Glutamatergic neuron (in vitro differentiated cells): Measurements from ENCODE around the gene ABCG1. TPM values are rescaled to one million over a fixed set of nuclear protein-coding genes. Genes with fewer than 3 reads are reported as not detected.

Experiments
- DNase-seq: peaks from one replicate; pipeline ENCODE4 v3.0.0; 2022
- H3K27ac Mint-ChIP-seq: one replicate; pipeline ENCODE4 v1.8.0; 2020; ENCODE audit warnings: mild to moderate bottlenecking, mixed read lengths, inconsistent platforms; ENCODE audit not compliant: unreplicated experiment
- H3K27me3 Mint-ChIP-seq: one replicate; pipeline ENCODE4 v1.8.0; 2020; ENCODE audit warnings: mild to moderate bottlenecking, moderate library complexity, mixed read lengths, inconsistent platforms; ENCODE audit not compliant: unreplicated experiment
- H3K36me3 Mint-ChIP-seq: one replicate; pipeline ENCODE4 v1.8.0; 2020; ENCODE audit warnings: mild to moderate bottlenecking, mixed read lengths, inconsistent platforms; ENCODE audit not compliant: unreplicated experiment
- H3K4me1 Mint-ChIP-seq: one replicate; pipeline ENCODE4 v1.8.0; 2020; ENCODE audit warnings: mild to moderate bottlenecking, low read depth, mixed read lengths, inconsistent platforms; ENCODE audit not compliant: unreplicated experiment
- H3K4me3 Mint-ChIP-seq: one replicate; pipeline ENCODE4 v1.8.0; 2020; ENCODE audit warnings: mild to moderate bottlenecking, mixed read lengths, inconsistent platforms; ENCODE audit not compliant: unreplicated experiment
- H3K9me3 Mint-ChIP-seq: one replicate; pipeline ENCODE4 v1.8.0; 2020; ENCODE audit warnings: mild to moderate bottlenecking, moderate library complexity, mixed read lengths, inconsistent platforms; ENCODE audit not compliant: unreplicated experiment
- total RNA-seq: library from RNA; stranded (reverse); fragmentation: NEBNext Ultra II Directional; extraction: Animal tissue kit (Norgen Biotek cat#: 25700); gene quantifications from one replicate; pipeline ENCODE4 v1.2.1, GENCODE V29; 2021; ENCODE audit not compliant: unreplicated experiment
- TF ChIP-seq, protein P1 (sequence below): fragments of 200-600 bp; sonication (generic); IDR thresholded peaks from one replicate; pipeline ENCODE4 v1.5.0; 2021; ENCODE audit not compliant: partially characterized antibody, unreplicated experiment

Gene ABCG1
- total RNA-seq, 1 donor from 2014 or later, result 31.9 TPM

DNA sequence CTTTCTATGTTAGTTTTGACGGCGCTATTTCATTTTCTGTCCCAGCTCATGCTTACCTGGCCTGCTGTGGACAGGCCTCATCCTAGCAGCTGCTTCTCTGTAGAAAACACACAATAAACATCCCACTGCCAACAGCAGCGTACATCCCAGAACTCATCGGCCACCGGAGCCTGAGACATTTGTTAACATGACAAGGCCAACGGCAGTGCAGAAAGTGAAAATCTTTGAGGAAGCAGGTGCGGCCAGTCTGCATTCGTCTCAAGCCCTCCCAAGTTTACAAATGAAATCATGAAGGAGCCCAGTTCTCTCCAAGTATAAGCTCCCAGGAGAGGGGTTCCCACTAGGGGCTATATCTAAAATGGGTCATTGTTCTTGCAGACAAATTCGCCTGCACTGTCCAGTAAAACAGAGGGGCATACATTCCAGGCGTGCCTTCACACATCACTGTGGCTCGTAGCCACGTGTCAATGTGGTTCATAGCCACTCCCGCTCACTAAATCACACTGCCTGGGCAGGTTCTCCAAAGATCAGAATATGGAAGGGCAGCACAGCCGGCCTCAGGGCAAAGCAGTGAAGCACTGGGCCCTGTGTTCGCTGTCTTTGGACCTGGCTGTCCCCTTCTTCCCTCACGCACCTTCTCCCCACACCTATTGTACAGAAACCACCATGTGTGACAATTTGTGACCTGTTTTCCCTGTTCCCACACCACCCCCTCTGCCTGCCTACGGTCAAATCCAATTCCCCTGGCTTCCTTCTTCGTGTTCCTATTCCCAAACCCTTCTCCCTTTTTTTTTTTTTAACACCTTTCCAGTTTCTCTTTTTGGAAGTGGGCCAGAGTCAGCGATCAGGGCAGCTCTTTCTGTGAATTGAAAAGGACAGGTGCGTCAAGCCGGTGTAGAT lies 27.0 kb upstream of the ABCG1 start:
- TF ChIP-seq, protein P1, sequence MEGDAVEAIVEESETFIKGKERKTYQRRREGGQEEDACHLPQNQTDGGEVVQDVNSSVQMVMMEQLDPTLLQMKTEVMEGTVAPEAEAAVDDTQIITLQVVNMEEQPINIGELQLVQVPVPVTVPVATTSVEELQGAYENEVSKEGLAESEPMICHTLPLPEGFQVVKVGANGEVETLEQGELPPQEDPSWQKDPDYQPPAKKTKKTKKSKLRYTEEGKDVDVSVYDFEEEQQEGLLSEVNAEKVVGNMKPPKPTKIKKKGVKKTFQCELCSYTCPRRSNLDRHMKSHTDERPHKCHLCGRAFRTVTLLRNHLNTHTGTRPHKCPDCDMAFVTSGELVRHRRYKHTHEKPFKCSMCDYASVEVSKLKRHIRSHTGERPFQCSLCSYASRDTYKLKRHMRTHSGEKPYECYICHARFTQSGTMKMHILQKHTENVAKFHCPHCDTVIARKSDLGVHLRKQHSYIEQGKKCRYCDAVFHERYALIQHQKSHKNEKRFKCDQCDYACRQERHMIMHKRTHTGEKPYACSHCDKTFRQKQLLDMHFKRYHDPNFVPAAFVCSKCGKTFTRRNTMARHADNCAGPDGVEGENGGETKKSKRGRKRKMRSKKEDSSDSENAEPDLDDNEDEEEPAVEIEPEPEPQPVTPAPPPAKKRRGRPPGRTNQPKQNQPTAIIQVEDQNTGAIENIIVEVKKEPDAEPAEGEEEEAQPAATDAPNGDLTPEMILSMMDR, result no peak
- peaks cover 3% of the 10 kb centered on the region for H3K4me1 Mint-ChIP-seq
- DNase-seq, result no peak
- H3K4me3 Mint-ChIP-seq, result no peak overlapping the region
- H3K27me3 Mint-ChIP-seq, result peaks cover 4% of the 10 kb centered on the region
- H3K36me3 Mint-ChIP-seq, result no peaks in the 10 kb centered on the region
- H3K9me3 Mint-ChIP-seq, result peaks cover 2% of the 10 kb centered on the region
- H3K27ac Mint-ChIP-seq, result no peak overlapping the region

- H3K4me1 Mint-ChIP-seq, result peaks cover 3% of the 10 kb centered on the region
- TF ChIP-seq, protein P1, result no peak
- H3K27me3 Mint-ChIP-seq, result peaks cover 4% of the 10 kb centered on the region
- H3K4me3 Mint-ChIP-seq, result no peak overlapping the region
- no peaks in the 10 kb centered on the region for H3K36me3 Mint-ChIP-seq
- peaks cover 2% of the 10 kb centered on the region for H3K9me3 Mint-ChIP-seq
- DNase-seq, result no peak
- no peak overlapping the region for H3K27ac Mint-ChIP-seq
These were observed 25.7 kb upstream of the ABCG1 start for GRCh38 chr21:42193131-42193671.

GRCh38 chr21:42193721-42194120 lies 25.2 kb upstream of the ABCG1 start:
- no peaks in the 10 kb centered on the region for H3K36me3 Mint-ChIP-seq
- H3K4me3 Mint-ChIP-seq, result no peak overlapping the region
- no peak for DNase-seq
- no peak overlapping the region for H3K27ac Mint-ChIP-seq
- peaks cover 3% of the 10 kb centered on the region for H3K4me1 Mint-ChIP-seq
- H3K27me3 Mint-ChIP-seq, result peaks cover 4% of the 10 kb centered on the region
- H3K9me3 Mint-ChIP-seq, result peaks cover 2% of the 10 kb centered on the region
- TF ChIP-seq, protein P1, result no peak

DNA sequence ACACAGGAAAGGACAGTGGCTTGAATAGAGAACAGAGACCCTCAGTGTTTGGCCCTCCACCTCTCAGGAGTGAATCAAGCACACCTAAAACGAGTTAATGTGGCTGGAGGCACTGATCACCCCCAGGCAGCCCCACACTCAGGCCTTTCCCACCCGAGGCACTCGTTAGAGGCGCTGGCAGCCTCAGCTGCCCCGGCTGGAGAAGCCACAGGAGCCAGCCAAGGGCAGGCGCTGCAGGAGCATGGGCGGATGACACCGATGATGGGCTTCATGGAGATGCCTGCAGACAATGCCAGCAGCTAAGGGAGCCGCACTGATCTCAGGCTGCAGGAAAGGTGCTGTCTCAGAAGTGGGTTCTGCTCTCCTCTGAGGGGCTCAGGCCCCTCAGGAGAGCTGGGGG lies 24.1 kb upstream of the ABCG1 start:
- DNase-seq, result no peak
- H3K27me3 Mint-ChIP-seq, result peaks cover 4% of the 10 kb centered on the region
- H3K4me3 Mint-ChIP-seq, result no peak overlapping the region
- H3K9me3 Mint-ChIP-seq, result peaks cover 2% of the 10 kb centered on the region
- no peaks in the 10 kb centered on the region for H3K36me3 Mint-ChIP-seq
- TF ChIP-seq, protein P1, result no peak
- H3K4me1 Mint-ChIP-seq, result peaks cover 3% of the 10 kb centered on the region
- H3K27ac Mint-ChIP-seq, result no peak overlapping the region
